HUDEP-2 (cell line): Measurements from ENCODE around the gene ITFG1.
"Not testable (repeated sequence)": the region's sequence is repeated elsewhere in the genome, so short reads cannot be mapped to it uniquely, and the experiment has no call there.

Experiments used
- DNase-seq, 76 experiments: peaks; one replicate each; lab custom pipeline; 2025; ENCODE audit not compliant: unreplicated experiment in 76 of 76; lab: John Stamatoyannopoulos, UW

ITFG1 gene

GRCh38 chr16:47260503-47260902 is 200.4 kb downstream of the ITFG1 start:
- no peak for DNase-seq

GRCh38 chr16:47258874-47259461 is 201.9 kb downstream of the ITFG1 start:
- DNase-seq, result peak in 27 of 76 experiments; percentile 0 to 46 (median 12)

- no peak for DNase-seq
Observed at GRCh38 chr16:47254756-47255155, 206.1 kb downstream of the ITFG1 start.

GRCh38 chr16:47250983-47251382 is 209.9 kb downstream of the ITFG1 start:
- no peak for DNase-seq

- DNase-seq, result no peak
Observed at GRCh38 chr16:47247690-47248089, 213.2 kb downstream of the ITFG1 start.

- no peak for DNase-seq
Observed at GRCh38 chr16:47244206-47244605, 216.7 kb downstream of the ITFG1 start.

GRCh38 chr16:47241061-47241460 is 219.8 kb downstream of the ITFG1 start:
- no peak for DNase-seq

GRCh38 chr16:47236716-47237115 is 224.1 kb downstream of the ITFG1 start:
- no peak for DNase-seq

- no peak for DNase-seq
Observed at GRCh38 chr16:47230296-47230695, 230.6 kb downstream of the ITFG1 start.

- peak in 3 of 76 experiments; percentile 2 to 4 (median 3) for DNase-seq
Observed at GRCh38 chr16:47229053-47230050, 231.5 kb downstream of the ITFG1 start.

- no peak for DNase-seq
Observed at GRCh38 chr16:47228241-47228640, 232.6 kb downstream of the ITFG1 start.

- no peak for DNase-seq
Observed at GRCh38 chr16:47213761-47214440, 247.0 kb downstream of the ITFG1 start.

- no peak for DNase-seq
Observed at GRCh38 chr16:47211218-47211617, 249.6 kb downstream of the ITFG1 start.

GRCh38 chr16:47204736-47205504 is 255.9 kb downstream of the ITFG1 start:
- no peak for DNase-seq

- not testable (repeated sequence) for DNase-seq
Observed at GRCh38 chr16:47203433-47203832, 257.4 kb downstream of the ITFG1 start.

- no peak for DNase-seq
Observed at GRCh38 chr16:47198180-47198575, 262.7 kb downstream of the ITFG1 start.

GRCh38 chr16:47197536-47198179 is 263.2 kb downstream of the ITFG1 start:
- no peak for DNase-seq

- no peak for DNase-seq
Observed at GRCh38 chr16:47196457-47196856, 264.4 kb downstream of the ITFG1 start.

GRCh38 chr16:47182318-47182717 is 278.5 kb downstream of the ITFG1 start:
- DNase-seq, result no peak

GRCh38 chr16:47181066-47181465 is 279.8 kb downstream of the ITFG1 start:
- DNase-seq, result not testable (repeated sequence)
